Coronary artery (tissue), 2 donors: ENCODE data around the gene TNKS1BP1.
"Not testable (repeated sequence)": the region's sequence is repeated elsewhere in the genome, so short reads cannot be mapped to it uniquely, and the experiment has no call there.

Experiments used
- DNase-seq: peaks from one replicate; pipeline ENCODE4 v3.0.0-alpha.2; 2017; ENCODE audit warnings: low spot score
- H3K27ac ChIP-seq, 2 donors: fragments of 200-600 bp; sonication (generic); one replicate each; pipeline ENCODE4 v1.5.1; 2016 to 2019
- H3K4me3 ChIP-seq: fragments of 200-600 bp; sonication (generic); 2 replicates; pipeline ENCODE4 v1.5.1; 2016; ENCODE audit warnings: mild to moderate bottlenecking, moderate library complexity
- CTCF ChIP-seq: fragments of 200-600 bp; sonication (generic); IDR thresholded peaks from one replicate; pipeline ENCODE4 v1.5.1; 2019; ENCODE audit warnings: antibody characterized with exemption

Gene TNKS1BP1

DNA sequence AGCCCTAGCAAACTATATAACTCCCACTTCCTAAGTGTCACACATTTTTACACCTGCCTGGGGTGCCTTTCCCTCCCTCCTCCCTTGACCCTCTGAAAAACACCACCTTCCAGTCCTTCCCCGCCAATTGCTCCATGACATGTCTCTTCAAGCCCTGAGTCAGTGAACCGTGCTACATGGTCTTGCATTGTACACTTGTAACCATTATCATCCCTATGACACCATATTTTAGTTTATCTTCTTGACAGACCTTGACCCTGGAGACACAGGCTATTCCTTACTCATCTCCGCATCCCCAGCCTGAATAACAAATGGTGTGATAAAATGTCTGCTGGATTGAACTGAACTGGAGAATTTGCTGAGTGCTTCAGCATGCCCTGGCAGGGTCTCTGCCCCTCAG, 36.9 kb downstream of the TNKS1BP1 start:
- no peak overlapping the region for H3K27ac ChIP-seq
- DNase-seq: no peak
- no peak overlapping the region for H3K4me3 ChIP-seq
- no peak for TF ChIP-seq CTCF

DNA sequence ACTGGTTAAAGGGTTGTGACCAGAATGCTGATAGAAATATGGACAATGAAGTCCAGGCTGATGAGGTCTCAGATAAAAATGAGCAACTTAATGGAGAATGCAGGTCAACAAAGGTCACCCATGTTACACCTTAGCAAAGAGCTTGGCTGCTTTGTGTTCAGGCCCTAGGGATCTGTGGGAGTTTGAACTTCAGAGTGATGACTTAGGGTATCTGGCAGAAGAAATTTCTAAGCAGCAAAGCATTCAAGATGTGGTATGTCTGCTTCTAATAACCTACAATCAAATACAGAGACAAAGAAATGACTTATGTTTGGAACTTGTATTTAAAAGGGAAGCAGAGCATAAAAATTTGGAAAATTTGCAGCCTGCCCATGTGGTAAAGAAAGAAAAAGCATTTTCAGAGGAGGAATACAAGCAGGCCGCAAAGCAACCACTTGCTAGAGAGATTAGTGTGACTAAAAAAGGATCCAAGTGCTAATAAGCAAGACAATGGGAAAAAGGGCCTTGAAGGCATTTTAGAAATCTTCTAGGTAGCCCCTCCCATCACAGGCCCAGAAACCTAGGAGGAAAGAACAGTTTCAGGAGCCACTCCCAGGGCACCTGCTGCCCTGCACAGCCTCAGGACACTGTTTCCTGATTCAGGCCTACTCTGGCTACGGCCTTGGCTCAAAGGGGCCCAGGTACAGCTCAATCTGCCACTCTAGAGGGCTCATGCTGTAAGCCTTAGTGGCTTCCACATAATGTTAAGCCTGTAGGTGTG, 41.3 kb downstream of the TNKS1BP1 start:
- Histone ChIP-seq H3K27ac (no peak overlapping the region), H3K4me3 (no peak overlapping the region)
- TF ChIP-seq CTCF: no peak
- no peak for DNase-seq

DNA sequence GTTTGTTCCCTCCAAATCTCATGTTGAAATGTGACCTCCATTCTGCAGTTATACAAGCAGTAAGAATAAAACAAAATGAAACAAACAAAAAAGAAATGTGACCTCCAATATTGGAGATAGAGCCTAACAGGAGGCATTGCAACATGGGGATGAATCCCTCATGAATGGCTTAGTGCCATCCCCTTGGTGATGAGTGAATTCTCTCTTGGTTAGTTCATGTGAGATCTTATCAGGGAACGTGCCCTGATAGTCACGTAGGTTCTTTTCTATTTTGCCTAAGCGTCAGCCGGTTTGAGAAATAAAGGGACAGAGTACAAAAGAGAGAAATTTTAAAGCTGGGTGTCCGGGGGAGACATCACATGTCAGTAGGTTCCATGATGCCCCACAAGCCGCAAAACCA, 43.2 kb downstream of the TNKS1BP1 start:
- not testable (repeated sequence) for H3K4me3 ChIP-seq, H3K27ac ChIP-seq, DNase-seq

DNA sequence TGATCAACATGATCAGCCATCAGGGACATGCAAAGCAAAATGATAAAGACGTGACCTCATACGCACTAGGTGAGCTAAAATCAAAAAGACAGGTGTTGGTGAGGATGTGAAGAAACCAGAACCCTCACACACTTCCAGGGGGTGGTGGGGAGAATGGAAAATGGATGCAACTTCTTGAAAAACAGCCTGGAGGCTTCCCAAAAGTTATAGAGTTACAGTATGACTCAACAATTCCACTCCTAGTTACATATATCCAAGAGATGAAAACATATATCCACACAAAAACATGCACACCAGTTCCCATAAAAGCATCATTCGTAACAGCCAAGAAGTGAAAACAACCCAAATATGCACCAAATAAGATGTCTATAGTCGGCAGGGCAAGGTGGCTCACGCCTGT, 45.6 kb downstream of the TNKS1BP1 start:
- DNase-seq: no peak
- TF ChIP-seq CTCF: no peak
- no peak overlapping the region for H3K27ac ChIP-seq

GRCh38 chr11:57278721-57279095, 46.0 kb downstream of the TNKS1BP1 start:
- TF ChIP-seq CTCF: no peak
- Histone ChIP-seq H3K4me3 (no peak overlapping the region), H3K27ac (no peak overlapping the region)
- DNase-seq: no peak

More for the DNA sequence above, 45.6 kb downstream of the TNKS1BP1 start:
- no peak overlapping the region for H3K4me3 ChIP-seq

- no peak for DNase-seq
- peak overlapping the region in 1 of 2 donors; percentile 52 for H3K27ac ChIP-seq
- peak overlapping the region; percentile 51 for H3K4me3 ChIP-seq
- peak; percentile 76 for TF ChIP-seq CTCF
Measured at GRCh38 chr11:57277845-57278720, 46.7 kb downstream of the TNKS1BP1 start.

DNA sequence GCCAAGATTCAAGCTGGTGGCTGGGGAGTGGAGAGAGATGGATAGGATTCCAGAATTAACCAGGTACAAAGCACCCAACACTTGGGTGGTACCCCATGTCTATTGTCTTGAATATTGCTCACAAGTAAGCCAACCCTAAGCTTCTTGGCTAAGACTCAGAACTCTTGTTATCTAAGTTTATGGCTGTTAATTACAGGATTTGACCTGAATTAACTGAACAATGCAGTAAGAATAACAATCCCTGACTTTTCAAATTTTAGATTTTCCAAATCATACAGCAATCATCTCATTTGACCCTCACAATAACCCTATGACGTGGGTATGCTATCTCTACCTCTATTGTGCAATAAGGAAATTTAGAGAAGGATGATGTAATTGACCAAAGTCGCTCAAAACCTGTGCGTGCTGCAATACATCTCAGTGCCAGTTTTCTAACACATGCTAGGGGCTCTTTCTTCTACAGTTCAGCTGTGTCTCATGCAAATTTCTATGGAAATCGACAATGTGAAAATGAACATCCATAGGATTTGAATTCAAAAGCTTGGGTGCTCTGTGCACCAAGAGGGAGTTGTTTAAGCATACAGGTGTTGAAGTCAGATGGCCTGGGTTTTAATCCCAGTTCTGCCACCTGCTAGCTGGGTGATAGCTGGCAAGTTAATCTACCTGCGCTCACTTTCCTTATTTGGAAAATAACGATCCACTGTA, 47.6 kb downstream of the TNKS1BP1 start:
- no peak for TF ChIP-seq CTCF
- H3K27ac ChIP-seq: peak overlapping the region in 1 of 2 donors; percentile 62
- DNase-seq: no peak
- peak overlapping the region; percentile 51 for H3K4me3 ChIP-seq
